Stimulated activated naive B cell treated with anti-CD40 and anti-IgM and Interleukin-4, amounts not matched to agents 10 μg/mL and 1 μg/mL and 100 μg/mL, for 72 hours (primary cell): ENCODE results near the gene ETFDH.
"Not testable (repeated sequence)": the region's sequence is repeated elsewhere in the genome, so short reads cannot be mapped to it uniquely, and the experiment has no call there.

Source experiments
- ATAC-seq, 2 donors: fragments of 150-1000 bp; cut with Tn5 transposase; replicated peaks; 2 replicates each; pipeline ENCODE4 v1.10.0; 2021; ENCODE audit warnings: moderate library complexity in 1 of 2
- DNase-seq: peaks from one replicate; pipeline ENCODE4 v3.0.0; 2021
- H3K27ac Mint-ChIP-seq: one replicate; pipeline ENCODE4 v1.8.0; 2022; ENCODE audit warnings: mild to moderate bottlenecking, mixed read lengths
- H3K27me3 Mint-ChIP-seq, 2 donors: one replicate each; pipeline ENCODE4 v1.8.0; 2022; ENCODE audit warnings: mixed read lengths in 2 of 2
- H3K36me3 Mint-ChIP-seq, 2 donors: one replicate each; pipeline ENCODE4 v1.8.0; 2022; ENCODE audit warnings: mixed read lengths in 2 of 2, mild to moderate bottlenecking in 1 of 2
- H3K4me1 Mint-ChIP-seq, 2 donors: one replicate each; pipeline ENCODE4 v1.8.0; 2022; ENCODE audit warnings: mixed read lengths in 2 of 2, mild to moderate bottlenecking in 1 of 2
- H3K4me3 Mint-ChIP-seq, 2 donors: one replicate each; pipeline ENCODE4 v1.8.0; 2022; ENCODE audit warnings: mild to moderate bottlenecking in 2 of 2, mixed read lengths in 2 of 2, moderate library complexity in 1 of 2
- H3K9me3 Mint-ChIP-seq, 2 donors: one replicate each; pipeline ENCODE4 v1.8.0; 2022; ENCODE audit warnings: mixed read lengths in 2 of 2, mild to moderate bottlenecking in 1 of 2

ETFDH gene

GRCh38 chr4:158666892-158667291 lies 5.2 kb upstream of the ETFDH start:
- Mint-ChIP-seq H3K4me3 (no peak overlapping the region), H3K4me1 (peaks cover 13% of the 10 kb centered on the region in 2 donors), H3K9me3 (no peaks in the 10 kb centered on the region), H3K36me3 (peaks cover 4 to 13% of the 10 kb centered on the region in 2 donors), H3K27ac (no peak overlapping the region), H3K27me3 (no peaks in the 10 kb centered on the region)
- DNase-seq (no peak), ATAC-seq (no peak)

- DNase-seq = no peak
- H3K4me3 Mint-ChIP-seq = no peak overlapping the region
- H3K4me1 Mint-ChIP-seq = peaks cover 13 to 14% of the 10 kb centered on the region in 2 donors
- ATAC-seq = no peak
- no peaks in the 10 kb centered on the region for H3K9me3 Mint-ChIP-seq
- H3K27ac Mint-ChIP-seq = no peak overlapping the region
- H3K27me3 Mint-ChIP-seq = no peaks in the 10 kb centered on the region
- peaks cover 4 to 13% of the 10 kb centered on the region in 2 donors for H3K36me3 Mint-ChIP-seq
These were observed 4.4 kb upstream of the ETFDH start for GRCh38 chr4:158667651-158668198.

GRCh38 chr4:158669310-158669709 lies 2.8 kb upstream of the ETFDH start:
- no peak for ATAC-seq
- H3K36me3 Mint-ChIP-seq = peaks cover 4 to 10% of the 10 kb centered on the region in 2 donors
- H3K27me3 Mint-ChIP-seq = no peaks in the 10 kb centered on the region
- no peak for DNase-seq
- H3K4me1 Mint-ChIP-seq = peaks cover 7 to 12% of the 10 kb centered on the region in 2 donors
- H3K9me3 Mint-ChIP-seq = no peaks in the 10 kb centered on the region
- no peak overlapping the region for H3K4me3 Mint-ChIP-seq
- H3K27ac Mint-ChIP-seq = no peak overlapping the region

- no peaks in the 10 kb centered on the region for H3K27me3 Mint-ChIP-seq
- peaks cover 7 to 12% of the 10 kb centered on the region in 2 donors for H3K4me1 Mint-ChIP-seq
- H3K4me3 Mint-ChIP-seq = peak overlapping the region; percentile 96
- H3K9me3 Mint-ChIP-seq = no peaks in the 10 kb centered on the region
- peaks cover 4 to 7% of the 10 kb centered on the region in 2 donors for H3K36me3 Mint-ChIP-seq
- H3K27ac Mint-ChIP-seq = peak overlapping the region; percentile 98
- peak; percentile 31 to 40 for ATAC-seq
- peak; percentile 60 for DNase-seq
These were observed 976 bp upstream of the ETFDH start for GRCh38 chr4:158670975-158671664.

GRCh38 chr4:158671665-158671914 lies 506 bp upstream of the ETFDH start, which contains the start of gene C4orf46:
Gene C4orf46, minus strand, starts transcription at chr4:158671887. Its CDS starts 86 bp downstream, at chr4:158671801.
- Mint-ChIP-seq H3K4me1 (peaks cover 7 to 12% of the 10 kb centered on the region in 2 donors), H3K36me3 (peaks cover 3 to 4% of the 10 kb centered on the region in 2 donors), H3K9me3 (no peaks in the 10 kb centered on the region), H3K27me3 (no peaks in the 10 kb centered on the region), H3K4me3 (peak within 1 kb of the TSS; percentile 96), H3K27ac (peak within 1 kb of the TSS; percentile 98)
- DNase-seq = no peak
- ATAC-seq = no peak

- Mint-ChIP-seq H3K27me3 (no peaks in the 10 kb centered on the region), H3K27ac (no peak overlapping the region), H3K4me1 (peaks cover 7 to 10% of the 10 kb centered on the region in 2 donors), H3K4me3 (no peak overlapping the region), H3K9me3 (no peaks in the 10 kb centered on the region), H3K36me3 (peaks cover 0 to 2% of the 10 kb centered on the region in 2 donors)
- ATAC-seq (no peak), DNase-seq (no peak)
These were observed 1.5 kb downstream of the ETFDH start for GRCh38 chr4:158673633-158674032.

GRCh38 chr4:158676076-158676475 lies 4.0 kb downstream of the ETFDH start:
- DNase-seq = no peak
- Mint-ChIP-seq H3K36me3 (peaks cover 0 to 4% of the 10 kb centered on the region in 2 donors), H3K4me3 (no peak overlapping the region), H3K4me1 (peaks cover under 1 to 3% of the 10 kb centered on the region in 2 donors), H3K9me3 (no peaks in the 10 kb centered on the region), H3K27me3 (no peaks in the 10 kb centered on the region), H3K27ac (no peak overlapping the region)
- ATAC-seq = no peak

- DNase-seq (no peak), ATAC-seq (no peak)
- no peak overlapping the region for H3K27ac Mint-ChIP-seq
- peaks cover 2 to 4% of the 10 kb centered on the region in 2 donors for H3K36me3 Mint-ChIP-seq
- no peak overlapping the region for H3K4me3 Mint-ChIP-seq
- no peaks in the 10 kb centered on the region for H3K4me1 Mint-ChIP-seq
- H3K9me3 Mint-ChIP-seq = no peaks in the 10 kb centered on the region
- no peaks in the 10 kb centered on the region for H3K27me3 Mint-ChIP-seq
These were observed 6.7 kb downstream of the ETFDH start for GRCh38 chr4:158678767-158679166.

- H3K9me3 Mint-ChIP-seq = no peaks in the 10 kb centered on the region
- H3K27ac Mint-ChIP-seq = no peak overlapping the region
- DNase-seq (no peak), ATAC-seq (no peak)
- H3K4me3 Mint-ChIP-seq = no peak overlapping the region
- H3K27me3 Mint-ChIP-seq = no peaks in the 10 kb centered on the region
- H3K36me3 Mint-ChIP-seq = peaks cover 10 to 15% of the 10 kb centered on the region in 2 donors
- H3K4me1 Mint-ChIP-seq = no peaks in the 10 kb centered on the region
These were observed 9.5 kb downstream of the ETFDH start for GRCh38 chr4:158681629-158682028.

GRCh38 chr4:158682066-158682465 lies 10.0 kb downstream of the ETFDH start:
- H3K27ac Mint-ChIP-seq = no peak overlapping the region
- H3K4me3 Mint-ChIP-seq = no peak overlapping the region
- H3K4me1 Mint-ChIP-seq = no peaks in the 10 kb centered on the region
- no peaks in the 10 kb centered on the region for H3K9me3 Mint-ChIP-seq
- no peak for ATAC-seq
- H3K27me3 Mint-ChIP-seq = no peaks in the 10 kb centered on the region
- peaks cover 10 to 19% of the 10 kb centered on the region in 2 donors for H3K36me3 Mint-ChIP-seq
- no peak for DNase-seq

GRCh38 chr4:158688813-158689212 lies 16.7 kb downstream of the ETFDH start:
- H3K36me3 Mint-ChIP-seq = peaks cover 18 to 34% of the 10 kb centered on the region in 2 donors
- H3K27me3 Mint-ChIP-seq = no peaks in the 10 kb centered on the region
- H3K9me3 Mint-ChIP-seq = no peaks in the 10 kb centered on the region
- no peak overlapping the region for H3K4me3 Mint-ChIP-seq
- no peaks in the 10 kb centered on the region for H3K4me1 Mint-ChIP-seq
- ATAC-seq (no peak), DNase-seq (no peak)
- no peak overlapping the region for H3K27ac Mint-ChIP-seq

- no peaks in the 10 kb centered on the region for H3K27me3 Mint-ChIP-seq
- ATAC-seq (no peak), DNase-seq (no peak)
- H3K4me3 Mint-ChIP-seq = no peak overlapping the region
- no peaks in the 10 kb centered on the region for H3K4me1 Mint-ChIP-seq
- no peaks in the 10 kb centered on the region for H3K9me3 Mint-ChIP-seq
- H3K27ac Mint-ChIP-seq = no peak overlapping the region
- H3K36me3 Mint-ChIP-seq = peaks cover 29 to 42% of the 10 kb centered on the region in 2 donors
These were observed 32.2 kb downstream of the ETFDH start for GRCh38 chr4:158704274-158704673.

GRCh38 chr4:158710814-158711213 lies 38.7 kb downstream of the ETFDH start:
- Mint-ChIP-seq H3K4me1 (peaks cover 0 to 2% of the 10 kb centered on the region in 2 donors), H3K27me3 (no peaks in the 10 kb centered on the region), H3K9me3 (no peaks in the 10 kb centered on the region), H3K36me3 (peaks cover 40 to 64% of the 10 kb centered on the region in 2 donors), H3K27ac (no peak overlapping the region), H3K4me3 (no peak overlapping the region)
- DNase-seq (no peak), ATAC-seq (no peak)

- H3K9me3 Mint-ChIP-seq, H3K4me3 Mint-ChIP-seq, H3K27ac Mint-ChIP-seq, H3K4me1 Mint-ChIP-seq, H3K27me3 Mint-ChIP-seq, DNase-seq: not testable (repeated sequence)
- ATAC-seq = peak in 1 of 2 donors; percentile 53
- H3K36me3 Mint-ChIP-seq = peaks cover 39 to 65% of the 10 kb centered on the region in 2 donors
These were observed 40.5 kb downstream of the ETFDH start for GRCh38 chr4:158712622-158713021.

- no peak overlapping the region for H3K27ac Mint-ChIP-seq
- H3K27me3 Mint-ChIP-seq = no peaks in the 10 kb centered on the region
- DNase-seq (no peak), ATAC-seq (no peak)
- no peak overlapping the region for H3K4me3 Mint-ChIP-seq
- peaks cover 5 to 9% of the 10 kb centered on the region in 2 donors for H3K4me1 Mint-ChIP-seq
- H3K36me3 Mint-ChIP-seq = peaks cover 56 to 75% of the 10 kb centered on the region in 2 donors
- no peaks in the 10 kb centered on the region for H3K9me3 Mint-ChIP-seq
These were observed 42.8 kb downstream of the ETFDH start for GRCh38 chr4:158714937-158715336.
